ENCODE measurements around the gene PDGFC. TPM values are rescaled to one million over a fixed set of nuclear protein-coding genes. Genes with fewer than 3 reads are reported as not detected.

The PDGFC gene
- total and polyA plus RNA-seq, 4 experiments from 2014 or later = 0.29 TPM; not detected in 3

- H3K27ac ChIP-seq (ENCODE audit: low read depth, low read length) = no peak overlapping the region
- H3K9me3 ChIP-seq (ENCODE audit: control insufficient read depth in 1 of 2, low read length in 2 of 2) = no peaks in the 10 kb centered on the region
- Mint-ChIP-seq H3K36me3 (no peaks in the 10 kb centered on the region), H3K4me1 (no peaks in the 10 kb centered on the region), H3K4me3 (no peak overlapping the region), H3K9me3 (peaks cover 2 to 11% (median 3%) of the 10 kb centered on the region in 8 donors), H3K27ac (no peak overlapping the region), H3K27me3 (no peaks in the 10 kb centered on the region)
- no peaks in the 10 kb centered on the region for H3K4me1 ChIP-seq (ENCODE audit: insufficient read depth, low read length)
- DNase-seq = no peak
- H3K36me3 ChIP-seq (ENCODE audit: insufficient read depth, low read length) = no peaks in the 10 kb centered on the region
- intact Hi-C loops (cut with micrococcal nuclease) = no loop called here
- ChIA-PET POLR2A (ENCODE audit: partially characterized antibody) (no interaction called here), CTCF (ENCODE audit: partially characterized antibody) (no interaction called here)
- no peaks in the 10 kb centered on the region for H3K27me3 ChIP-seq (ENCODE audit: insufficient read depth, low read length)
- H3K4me3 ChIP-seq (ENCODE audit: low read length in 2 of 2) = no peak overlapping the region
Measured at GRCh38 chr4:156723951-156724668, 247.5 kb downstream of the PDGFC start.

- no peaks in the 10 kb centered on the region for H3K36me3 Mint-ChIP-seq
- H3K4me3 Mint-ChIP-seq = no peak overlapping the region
- H3K9me3 Mint-ChIP-seq = peaks cover 0 to 14% (median 3%) of the 10 kb centered on the region in 8 donors
- H3K9me3 ChIP-seq (ENCODE audit: control insufficient read depth in 1 of 2, low read length in 2 of 2) = no peaks in the 10 kb centered on the region
- CTCF ChIA-PET (ENCODE audit: partially characterized antibody) = no interaction called here
- H3K4me1 Mint-ChIP-seq = no peaks in the 10 kb centered on the region
- no peak overlapping the region for H3K27ac Mint-ChIP-seq
- POLR2A ChIA-PET (ENCODE audit: partially characterized antibody) = no interaction called here
- no peak overlapping the region for H3K4me3 ChIP-seq (ENCODE audit: low read length in 2 of 2)
- no peaks in the 10 kb centered on the region for H3K36me3 ChIP-seq (ENCODE audit: insufficient read depth, low read length)
- H3K27ac ChIP-seq (ENCODE audit: low read depth, low read length) = no peak overlapping the region
- H3K4me1 ChIP-seq (ENCODE audit: insufficient read depth, low read length) = no peaks in the 10 kb centered on the region
- no peak for DNase-seq
- no peaks in the 10 kb centered on the region for H3K27me3 Mint-ChIP-seq
- H3K27me3 ChIP-seq (ENCODE audit: insufficient read depth, low read length) = no peaks in the 10 kb centered on the region
- intact Hi-C loops (cut with micrococcal nuclease) = no loop called here
Measured at GRCh38 chr4:156718226-156718625, 253.4 kb downstream of the PDGFC start.

- Histone ChIP-seq H3K4me3 (ENCODE audit: low read length in 2 of 2) (no peak overlapping the region), H3K27ac (ENCODE audit: low read depth, low read length) (no peak overlapping the region), H3K36me3 (ENCODE audit: insufficient read depth, low read length) (no peaks in the 10 kb centered on the region), H3K9me3 (ENCODE audit: control insufficient read depth in 1 of 2, low read length in 2 of 2) (no peaks in the 10 kb centered on the region), H3K4me1 (ENCODE audit: insufficient read depth, low read length) (no peaks in the 10 kb centered on the region), H3K27me3 (ENCODE audit: insufficient read depth, low read length) (no peaks in the 10 kb centered on the region)
- ChIA-PET CTCF (ENCODE audit: partially characterized antibody) (no interaction called here), POLR2A (ENCODE audit: partially characterized antibody) (no interaction called here)
- intact Hi-C loops (cut with micrococcal nuclease) = no loop called here
- Mint-ChIP-seq H3K36me3 (no peaks in the 10 kb centered on the region), H3K4me3 (no peak overlapping the region), H3K27ac (no peak overlapping the region), H3K4me1 (no peaks in the 10 kb centered on the region), H3K9me3 (peaks cover 0 to 9% (median 2%) of the 10 kb centered on the region in 8 donors), H3K27me3 (no peaks in the 10 kb centered on the region)
- no peak for DNase-seq
Measured at GRCh38 chr4:156711193-156711590, 260.4 kb downstream of the PDGFC start.

Other genes starting within 250 kb of the PDGFC start
- gene GLRB, start 104.4 kb upstream of the PDGFC start, total RNA-seq = not detected
- not detected for gene GLRB, start 104.4 kb upstream of the PDGFC start, polyA plus RNA-seq
- gene GRIA2, start 248.9 kb upstream of the PDGFC start, total RNA-seq = not detected
- not detected for gene GRIA2, start 248.9 kb upstream of the PDGFC start, polyA plus RNA-seq